ENCODE measurements around the gene ATG7.
"Not testable (repeated sequence)": the region's sequence is repeated elsewhere in the genome, so short reads cannot be mapped to it uniquely, and the experiment has no call there.

ATG7 gene

GRCh38 chr3:11558918-11559815 is 287.0 kb downstream of the ATG7 start:
- DNase-seq = no peak

GRCh38 chr3:11559816-11560633 is 287.8 kb downstream of the ATG7 start:
- DNase-seq = no peak

- no peak for DNase-seq
Observed at GRCh38 chr3:11560746-11561145, 288.5 kb downstream of the ATG7 start.

- no peak for DNase-seq
Observed at GRCh38 chr3:11562277-11562881, 290.2 kb downstream of the ATG7 start.

- DNase-seq = no peak
Observed at GRCh38 chr3:11563159-11563864, 291.1 kb downstream of the ATG7 start.

GRCh38 chr3:11563865-11564185 is 291.6 kb downstream of the ATG7 start:
- no peak for DNase-seq

GRCh38 chr3:11564577-11565001 is 292.4 kb downstream of the ATG7 start:
- DNase-seq = no peak

- no peak for DNase-seq
Observed at GRCh38 chr3:11565072-11565471, 292.9 kb downstream of the ATG7 start.

GRCh38 chr3:11565492-11565891 is 293.3 kb downstream of the ATG7 start:
- no peak for DNase-seq

- no peak for DNase-seq
Observed at GRCh38 chr3:11565932-11566331, 293.7 kb downstream of the ATG7 start.

- no peak for DNase-seq
Observed at GRCh38 chr3:11566478-11566877, 294.3 kb downstream of the ATG7 start.

- DNase-seq = no peak
Observed at GRCh38 chr3:11566916-11567315, 294.7 kb downstream of the ATG7 start.

- no peak for DNase-seq
Observed at GRCh38 chr3:11567516-11568467, 295.6 kb downstream of the ATG7 start.

GRCh38 chr3:11568503-11569155 is 296.4 kb downstream of the ATG7 start:
- DNase-seq = peak; percentile 61

GRCh38 chr3:11569156-11569741 is 297.1 kb downstream of the ATG7 start:
- DNase-seq = no peak

GRCh38 chr3:11570251-11570650 is 298.1 kb downstream of the ATG7 start:
- DNase-seq = no peak

GRCh38 chr3:11570789-11571495 is 298.7 kb downstream of the ATG7 start:
- no peak for DNase-seq

- DNase-seq = not testable (repeated sequence)
Observed at GRCh38 chr3:11572660-11573059, 300.5 kb downstream of the ATG7 start.

GRCh38 chr3:11574981-11575669 is 302.9 kb downstream of the ATG7 start:
- no peak for DNase-seq

- no peak for DNase-seq
Observed at GRCh38 chr3:11575677-11576076, 303.5 kb downstream of the ATG7 start.

All from kidney glomerular epithelial cell (primary cell).